Kasumi-1 (cell line): Measurements from ENCODE around the gene DUOX1.

ENCODE experiments used
- DNase-seq, 2 experiments: peaks; one replicate each; lab custom pipeline; 2025; lab: John Stamatoyannopoulos, UW

Gene DUOX1

DNA sequence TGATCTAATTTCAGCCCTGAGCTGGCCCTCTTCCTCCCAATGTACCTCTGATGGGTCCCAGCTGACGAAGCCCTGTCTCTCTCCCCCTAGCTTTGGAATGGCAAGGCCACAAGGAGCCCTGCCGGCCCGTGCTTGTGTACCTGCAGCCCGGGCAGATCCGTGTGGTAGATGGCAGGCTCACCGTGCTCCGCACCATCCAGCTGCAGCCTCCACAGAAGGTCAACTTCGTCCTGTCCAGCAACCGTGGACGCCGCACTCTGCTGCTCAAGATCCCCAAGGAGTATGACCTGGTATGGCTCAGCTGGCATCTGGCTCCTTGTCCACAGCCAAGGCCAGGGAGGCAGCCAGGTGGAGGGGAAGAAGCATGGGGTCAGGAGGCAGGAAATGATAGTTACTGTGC, 14.2 kb downstream of the DUOX1 start:
- DNase-seq: no peak

DNA sequence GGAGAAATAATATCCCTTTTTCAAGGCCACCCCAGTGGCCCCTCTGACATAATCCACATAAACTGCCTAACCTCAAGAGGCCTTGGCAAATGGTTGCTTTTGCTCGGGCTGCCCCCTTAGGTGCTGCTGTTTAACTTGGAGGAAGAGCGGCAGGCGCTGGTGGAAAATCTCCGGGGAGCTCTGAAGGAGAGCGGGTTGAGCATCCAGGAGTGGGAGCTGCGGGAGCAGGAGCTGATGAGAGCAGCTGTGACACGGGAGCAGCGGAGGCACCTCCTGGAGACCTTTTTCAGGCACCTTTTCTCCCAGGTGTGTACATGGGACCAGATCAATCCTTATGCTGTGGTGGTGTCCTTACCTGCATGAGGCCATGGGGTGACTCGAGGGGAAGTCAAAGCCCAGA, 15.0 kb downstream of the DUOX1 start:
- DNase-seq: no peak

DNA sequence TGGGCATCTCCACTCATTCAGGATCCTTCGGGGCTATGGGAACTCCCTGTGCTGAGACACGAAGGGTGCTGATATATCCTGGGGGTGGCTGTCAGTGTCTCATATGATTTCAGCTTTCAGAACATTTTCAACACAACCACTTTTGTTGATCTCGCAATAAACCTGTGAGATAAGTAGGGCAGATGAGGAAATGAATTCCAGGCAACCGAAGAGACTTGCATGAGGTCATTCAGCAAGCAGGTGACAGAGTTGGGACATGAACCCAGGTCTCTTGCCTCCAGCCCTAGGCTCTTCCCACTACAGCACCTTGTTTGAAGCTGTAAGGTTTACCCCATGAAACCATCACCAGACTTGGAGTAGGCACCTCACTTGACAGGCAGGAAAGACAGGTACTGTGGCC, 16.6 kb downstream of the DUOX1 start:
- DNase-seq: no peak

DNA sequence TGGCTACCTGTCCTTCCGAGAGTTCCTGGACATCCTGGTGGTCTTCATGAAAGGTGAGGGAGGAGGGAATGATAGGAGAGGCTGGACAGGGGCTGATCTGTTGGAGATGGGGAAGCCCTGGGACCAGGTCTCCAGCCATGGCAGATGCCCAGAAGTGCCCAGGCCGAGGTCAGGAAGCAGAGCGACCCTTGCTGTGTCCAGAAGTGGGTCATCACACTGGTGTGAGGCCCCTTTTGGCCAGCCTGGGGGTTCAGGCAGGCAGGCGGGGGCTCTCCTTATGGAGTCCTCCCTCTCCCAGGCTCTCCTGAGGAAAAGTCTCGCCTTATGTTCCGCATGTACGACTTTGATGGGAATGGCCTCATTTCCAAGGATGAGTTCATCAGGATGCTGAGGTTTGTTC, 17.8 kb downstream of the DUOX1 start:
- no peak for DNase-seq

DNA sequence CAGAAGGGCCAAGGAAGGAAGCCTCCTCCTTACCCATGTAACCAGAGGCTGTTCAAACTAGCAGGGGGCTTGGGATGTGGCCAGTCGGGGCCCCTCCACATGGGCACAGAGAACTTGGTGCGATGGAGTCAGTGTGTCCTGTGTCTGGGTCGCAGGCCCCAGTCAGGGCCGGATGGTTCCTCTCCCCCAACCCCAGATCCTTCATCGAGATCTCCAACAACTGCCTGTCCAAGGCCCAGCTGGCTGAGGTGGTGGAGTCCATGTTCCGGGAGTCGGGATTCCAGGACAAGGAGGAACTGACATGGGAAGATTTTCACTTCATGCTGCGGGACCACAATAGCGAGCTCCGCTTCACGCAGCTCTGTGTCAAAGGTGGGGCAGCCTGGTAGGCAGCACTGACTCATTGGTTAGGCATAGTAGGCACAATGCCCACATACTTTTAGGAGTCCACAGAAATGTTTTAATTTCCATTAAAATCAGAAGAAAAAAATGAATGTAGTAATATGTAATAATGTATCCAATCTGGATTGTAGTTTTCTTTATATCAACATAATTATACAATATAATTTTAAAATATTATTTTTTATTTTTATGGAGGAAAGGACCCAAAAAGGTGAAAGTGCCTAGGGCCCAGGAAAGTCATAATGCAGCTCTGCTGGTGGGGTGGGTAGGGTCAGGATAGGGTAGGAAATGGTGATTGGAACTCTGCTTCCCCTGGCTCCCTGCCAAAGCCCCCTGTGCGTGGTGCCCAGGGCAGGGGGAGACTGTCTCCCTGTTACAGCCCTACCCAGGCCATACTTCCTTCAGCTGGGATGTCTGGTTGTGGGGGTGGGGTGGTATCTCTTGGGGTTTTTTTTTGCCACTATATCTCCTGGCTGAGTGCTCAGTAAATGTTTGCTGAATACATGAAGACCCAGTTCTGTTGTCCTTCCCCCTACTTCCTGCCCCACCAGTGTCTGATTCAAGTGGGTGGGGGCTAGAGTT, 18.6 kb downstream of the DUOX1 start:
- no peak for DNase-seq

DNA sequence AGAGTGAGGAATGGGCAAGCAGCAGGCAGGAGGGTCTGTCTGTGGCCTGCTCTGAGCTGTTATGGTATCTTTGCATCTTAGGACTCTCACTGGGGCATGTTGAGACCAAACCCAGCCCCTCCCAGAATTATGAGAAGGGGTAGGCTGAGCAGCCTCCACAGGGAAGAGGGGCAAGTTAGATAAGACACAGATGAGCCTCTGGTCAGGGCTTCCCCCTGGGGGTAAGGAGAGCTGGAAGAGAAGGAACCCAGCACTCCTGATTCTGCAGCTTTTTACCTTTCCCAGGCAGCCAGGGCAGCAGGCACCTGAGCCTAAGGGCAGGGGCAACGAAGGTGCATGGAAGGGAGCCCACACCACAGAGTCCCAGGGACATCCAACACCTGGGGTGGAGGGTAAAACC, 19.3 kb downstream of the DUOX1 start:
- no peak for DNase-seq

DNA sequence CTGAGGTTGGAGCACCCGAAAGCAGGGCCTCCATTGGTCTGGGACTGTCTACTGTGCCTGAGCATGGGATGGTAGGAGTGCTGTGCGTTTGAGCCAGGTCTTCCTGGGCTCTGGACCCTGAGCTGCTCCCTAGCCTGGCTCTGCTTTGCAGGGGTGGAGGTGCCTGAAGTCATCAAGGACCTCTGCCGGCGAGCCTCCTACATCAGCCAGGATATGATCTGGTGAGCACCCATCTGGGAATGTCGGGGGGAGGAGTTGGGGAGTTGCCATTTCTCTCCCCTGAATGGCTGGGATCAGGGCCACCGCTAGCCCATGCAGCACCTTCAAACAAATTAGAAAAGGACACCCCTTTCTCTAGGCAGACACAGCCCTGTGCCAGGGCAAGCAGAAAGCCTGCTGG, 20.7 kb downstream of the DUOX1 start:
- DNase-seq: no peak

DNA sequence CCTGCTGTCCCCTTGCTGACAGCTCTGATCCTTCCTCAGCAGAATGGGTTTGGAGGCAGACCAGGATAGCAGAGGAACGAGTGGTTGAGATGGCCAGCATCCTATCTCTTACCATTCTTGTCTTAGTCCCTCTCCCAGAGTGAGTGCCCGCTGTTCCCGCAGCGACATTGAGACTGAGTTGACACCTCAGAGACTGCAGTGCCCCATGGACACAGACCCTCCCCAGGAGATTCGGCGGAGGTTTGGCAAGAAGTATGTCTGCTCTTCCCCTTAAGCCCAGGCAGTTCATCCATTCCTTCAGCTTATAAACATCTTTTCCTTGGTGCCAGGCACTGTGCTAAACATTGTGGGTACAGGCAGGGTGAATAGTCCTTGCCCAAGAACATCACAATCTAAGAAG, 21.2 kb downstream of the DUOX1 start:
- DNase-seq: no peak

DNA sequence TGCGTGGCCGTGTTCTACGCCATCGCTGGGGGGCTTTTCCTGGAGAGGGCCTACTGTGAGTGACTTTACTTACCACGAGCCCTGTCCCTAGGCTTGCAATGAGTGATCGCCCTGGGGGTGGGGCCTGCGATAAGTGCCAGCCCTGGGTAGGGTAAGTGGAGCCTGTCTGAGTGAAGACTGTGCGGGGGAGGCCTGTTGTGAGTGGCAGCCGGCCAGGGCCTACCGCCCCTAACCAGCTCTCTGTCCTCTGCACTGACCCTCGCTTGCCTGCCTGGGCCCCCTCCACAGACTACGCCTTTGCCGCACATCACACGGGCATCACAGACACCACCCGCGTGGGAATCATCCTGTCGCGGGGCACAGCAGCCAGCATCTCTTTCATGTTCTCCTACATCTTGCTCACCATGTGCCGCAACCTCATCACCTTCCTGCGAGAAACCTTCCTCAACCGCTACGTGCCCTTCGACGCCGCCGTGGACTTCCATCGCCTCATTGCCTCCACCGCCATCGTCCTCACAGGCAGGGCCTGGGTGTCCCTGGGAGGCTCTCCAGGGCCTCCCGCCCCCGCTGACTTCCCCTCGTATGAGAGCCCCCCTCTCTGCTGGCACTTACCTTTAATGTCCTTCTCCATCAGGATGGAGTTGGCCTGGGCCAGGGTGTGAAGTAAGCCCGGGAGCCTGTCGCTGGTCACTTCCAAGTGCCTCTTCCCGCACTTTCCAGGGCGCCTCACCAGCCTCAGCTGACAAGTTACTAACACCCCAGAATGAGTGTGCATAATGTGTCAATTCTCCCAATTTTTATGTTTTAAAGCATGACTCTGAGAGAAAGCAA, 22.4 kb downstream of the DUOX1 start:
- DNase-seq: no peak

DNA sequence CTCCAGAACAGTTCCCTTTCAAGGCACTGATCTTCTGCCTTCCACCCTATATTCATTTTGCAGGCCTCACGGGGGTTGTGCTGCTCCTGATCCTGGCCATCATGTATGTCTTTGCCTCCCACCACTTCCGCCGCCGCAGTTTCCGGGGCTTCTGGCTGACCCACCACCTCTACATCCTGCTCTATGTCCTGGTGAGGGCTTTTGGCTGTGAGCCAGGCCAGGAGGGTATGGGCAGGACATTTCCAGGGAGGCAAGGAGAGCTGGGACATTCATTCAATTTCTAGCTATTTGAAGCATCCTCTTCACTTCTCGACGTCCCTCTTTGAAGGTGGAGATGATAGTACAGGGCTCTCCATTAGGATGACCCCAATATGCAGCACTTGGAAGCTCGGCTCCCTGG, 25.9 kb downstream of the DUOX1 start:
- no peak for DNase-seq

DNA sequence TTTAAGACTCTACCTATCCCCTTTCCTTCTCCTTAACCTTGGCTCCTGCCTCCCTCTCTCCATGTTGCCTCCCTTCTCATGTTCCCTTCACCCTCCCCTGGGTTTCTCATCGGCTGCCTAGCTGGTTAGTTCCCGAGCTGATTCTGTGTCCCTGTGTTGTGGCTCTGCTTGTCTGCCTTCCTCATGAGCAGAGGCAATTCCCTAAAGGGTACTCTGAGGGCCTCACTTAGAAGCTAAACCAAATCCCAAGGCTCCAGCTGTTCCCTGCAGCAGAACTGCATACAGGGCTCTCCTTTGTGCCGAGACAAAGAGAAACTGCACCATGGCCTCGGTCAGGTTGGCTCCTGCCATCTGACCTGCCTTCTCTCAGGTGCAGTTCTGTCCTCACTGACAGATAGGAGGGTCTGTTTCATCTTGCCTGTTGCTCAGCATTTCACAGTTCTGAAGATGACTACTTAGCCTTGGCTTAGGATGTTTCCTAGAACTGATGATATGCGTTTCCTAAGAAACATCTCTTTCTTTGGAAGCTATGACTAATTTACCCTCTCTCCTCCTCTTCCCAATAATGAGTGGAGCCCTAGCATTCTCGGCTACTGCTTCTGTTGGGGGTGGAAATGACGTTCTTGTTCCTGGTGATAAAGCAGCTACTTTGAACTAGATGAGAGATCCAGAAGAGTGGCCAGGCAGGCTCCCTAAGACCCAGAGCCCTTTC, 27.1 kb downstream of the DUOX1 start:
- no peak for DNase-seq

DNA sequence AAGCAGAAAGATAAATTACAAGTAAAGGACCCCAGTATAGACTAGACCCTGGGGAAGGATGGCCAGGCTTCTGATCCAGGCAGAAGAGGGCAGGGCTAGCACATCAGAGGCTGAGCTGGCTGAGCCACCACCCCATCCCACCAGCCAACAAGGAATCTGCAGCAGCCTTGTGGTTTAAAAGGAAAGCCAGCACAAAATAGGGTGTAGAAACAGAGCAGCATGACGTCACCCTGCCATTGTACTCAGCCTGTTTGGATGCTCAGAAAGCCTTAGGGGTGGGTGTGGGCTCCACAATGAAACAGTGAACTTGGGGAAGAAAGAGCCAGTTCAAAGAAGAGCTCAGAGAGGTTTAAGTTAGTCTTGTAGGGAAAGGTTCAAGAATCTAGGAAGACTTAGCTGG, 28.2 kb downstream of the DUOX1 start:
- no peak for DNase-seq

DNA sequence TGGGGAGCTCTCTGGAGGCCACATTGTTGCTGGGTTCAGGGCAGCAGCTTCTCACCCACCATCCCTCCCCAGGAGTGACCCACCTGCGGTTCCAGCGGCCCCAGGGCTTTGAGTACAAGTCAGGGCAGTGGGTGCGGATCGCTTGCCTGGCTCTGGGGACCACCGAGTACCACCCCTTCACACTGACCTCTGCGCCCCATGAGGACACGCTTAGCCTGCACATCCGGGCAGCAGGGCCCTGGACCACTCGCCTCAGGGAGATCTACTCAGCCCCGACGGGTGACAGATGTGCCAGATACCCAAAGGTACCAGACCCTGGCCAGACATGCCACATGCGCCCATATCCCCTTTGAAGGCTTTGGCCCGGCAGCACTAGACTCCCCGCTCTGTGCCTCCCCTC, 31.9 kb downstream of the DUOX1 start:
- no peak for DNase-seq

DNA sequence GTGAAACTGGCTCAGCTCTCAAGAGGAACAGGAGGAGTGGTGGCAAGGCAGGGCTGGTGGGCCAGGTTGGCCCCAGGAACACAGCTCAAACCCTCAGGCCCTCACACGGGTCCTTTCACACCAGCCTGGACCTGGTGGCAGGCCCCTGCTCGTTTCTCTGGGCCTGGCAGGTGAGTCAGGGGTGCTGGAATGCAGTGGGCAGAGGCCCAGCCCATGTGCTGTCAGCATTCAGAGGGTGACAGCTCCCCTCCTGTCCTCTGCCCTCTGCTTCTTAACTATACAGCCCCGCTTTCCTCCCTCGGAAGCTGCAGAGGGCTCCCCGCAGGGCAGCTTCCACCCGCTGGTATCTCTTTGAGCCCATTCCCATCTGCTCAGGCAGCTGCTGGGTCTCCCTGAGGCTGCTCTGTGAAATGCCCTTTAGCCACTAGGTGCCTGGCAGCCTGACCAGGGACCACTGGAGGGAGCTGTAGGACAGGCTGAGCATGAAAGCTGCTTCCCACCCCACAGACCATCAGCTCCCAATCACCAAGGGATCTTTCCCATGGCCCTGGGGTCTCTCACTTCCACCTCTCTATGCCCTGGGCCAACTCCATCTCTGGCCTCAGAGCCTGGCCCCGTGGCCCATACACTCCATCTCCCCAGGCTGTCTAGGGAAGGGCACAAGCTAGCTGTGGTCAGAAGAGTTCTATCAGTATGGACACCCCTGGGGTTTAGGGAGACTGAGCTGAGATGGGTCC, 33.1 kb downstream of the DUOX1 start:
- peak; percentile 40 to 54 for DNase-seq

DNA sequence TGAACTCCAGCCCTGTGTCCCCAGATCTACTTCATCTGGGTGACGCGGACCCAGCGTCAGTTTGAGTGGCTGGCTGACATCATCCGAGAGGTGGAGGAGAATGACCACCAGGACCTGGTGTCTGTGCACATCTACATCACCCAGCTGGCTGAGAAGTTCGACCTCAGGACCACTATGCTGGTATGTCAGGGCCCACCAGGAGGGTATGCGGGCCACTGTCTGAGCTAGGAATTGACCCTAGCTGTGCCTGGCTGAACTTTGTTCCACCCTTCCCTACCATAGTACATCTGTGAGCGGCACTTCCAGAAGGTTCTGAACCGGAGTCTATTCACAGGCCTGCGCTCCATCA, 33.7 kb downstream of the DUOX1 start:
- no peak for DNase-seq

DNA sequence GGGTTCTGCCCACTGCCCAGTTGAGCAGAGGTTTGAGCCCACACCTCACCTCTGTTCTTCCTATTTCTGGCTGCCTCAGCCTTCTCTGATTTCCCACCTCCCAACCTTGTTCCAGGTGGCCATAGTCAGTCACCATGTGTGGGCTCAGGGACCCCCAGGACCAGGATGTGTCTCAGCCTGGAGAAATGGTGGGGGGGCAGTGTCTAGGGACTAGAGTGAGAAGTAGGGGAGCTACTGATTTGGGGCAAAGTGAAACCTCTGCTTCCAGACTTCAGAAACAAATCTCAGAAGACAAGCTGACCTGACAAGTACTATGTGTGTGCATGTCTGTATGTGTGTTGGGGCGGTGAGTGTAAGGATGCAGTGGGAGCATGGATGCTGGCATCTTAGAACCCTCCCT, 35.1 kb downstream of the DUOX1 start:
- no peak for DNase-seq

DNA sequence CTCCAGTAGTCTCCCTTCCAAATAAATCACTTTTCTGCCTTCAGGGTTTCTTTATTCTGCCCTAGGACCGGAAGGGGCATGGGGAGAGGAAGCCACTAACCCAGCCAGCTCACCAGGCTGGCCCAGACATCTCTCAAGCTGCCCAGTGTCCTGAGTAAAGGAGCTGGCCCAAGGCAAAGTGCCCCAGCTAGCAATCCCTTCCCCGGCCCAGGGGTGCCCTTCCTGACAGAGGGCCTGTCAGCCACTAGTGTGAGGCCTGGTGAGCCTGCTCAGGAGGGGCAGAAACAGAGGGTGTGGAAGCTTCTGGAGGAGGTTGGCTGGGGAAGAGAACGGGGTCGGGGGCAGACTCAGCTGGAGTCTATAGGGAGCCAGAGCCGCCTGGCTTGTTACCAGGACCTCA, 35.7 kb downstream of the DUOX1 start:
- DNase-seq: no peak

DNA sequence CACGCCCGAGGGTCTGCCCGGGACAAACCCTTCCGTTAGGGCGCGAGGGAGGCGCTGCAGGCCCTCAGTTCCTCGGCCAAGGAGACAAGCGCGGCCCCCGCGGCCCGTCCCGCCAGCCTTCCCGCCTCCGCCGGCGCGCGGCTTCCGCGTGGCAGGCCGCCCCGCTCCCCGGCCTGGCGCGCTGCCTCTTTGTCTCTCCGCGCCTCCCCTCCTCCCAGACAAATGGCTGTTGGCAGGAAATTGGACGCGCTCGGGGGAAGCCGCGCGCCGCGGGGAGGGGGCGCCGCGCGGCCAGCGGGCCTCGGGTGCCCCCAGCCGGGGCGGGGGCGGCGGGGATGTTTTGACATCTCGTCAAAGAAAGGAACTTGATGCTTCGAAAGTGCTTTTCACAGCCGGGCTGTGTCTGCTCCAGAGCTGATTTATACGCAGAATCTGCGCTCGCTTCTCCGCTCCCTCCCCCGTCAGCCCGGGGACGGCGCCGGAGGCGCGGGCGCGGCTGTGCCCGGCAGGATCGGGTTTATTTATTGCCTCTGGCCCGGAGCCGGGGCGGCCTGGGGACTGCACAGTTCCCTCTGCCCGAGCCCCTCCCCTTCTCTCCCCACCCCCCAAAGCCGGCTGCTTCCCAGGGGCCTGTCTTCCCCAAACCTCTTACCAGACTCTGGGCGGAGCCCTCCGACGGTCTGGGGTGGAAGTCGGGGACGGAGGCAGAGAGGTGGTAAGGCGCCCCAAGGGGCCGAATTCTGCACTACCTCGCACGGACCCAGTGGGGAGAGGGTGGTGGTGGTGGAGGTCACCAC, 37.2 kb downstream of the DUOX1 start:
- DNase-seq: peak; percentile 56 to 81

DNA sequence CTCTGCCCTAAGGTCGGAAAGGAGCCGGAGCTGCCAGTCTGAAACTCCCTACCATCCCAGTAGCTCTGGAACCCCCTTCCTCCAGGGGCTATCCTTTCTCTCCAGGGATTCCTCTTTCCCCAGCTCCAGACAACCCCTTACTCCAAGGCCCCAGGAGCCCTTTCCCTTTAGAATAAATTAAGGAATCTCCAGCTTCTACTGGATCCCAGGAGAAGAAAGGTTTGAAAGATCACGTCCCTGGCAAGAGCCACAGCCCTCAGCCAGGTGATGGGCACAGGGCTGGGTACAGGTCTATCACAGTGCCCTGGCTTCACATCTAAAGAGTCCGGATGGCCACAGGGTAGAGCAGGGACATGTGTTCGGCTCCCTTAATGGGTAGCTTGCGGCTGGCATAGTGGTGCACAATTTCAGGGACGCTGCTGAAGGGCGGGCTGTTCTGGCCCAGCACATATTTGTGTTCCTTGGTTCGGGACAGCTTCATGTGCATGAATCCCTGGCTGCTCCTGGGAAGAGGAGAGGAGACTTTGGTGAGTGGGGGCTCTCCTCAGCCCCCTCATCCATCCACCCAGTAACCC, 37.9 kb downstream of the DUOX1 start:
- DNase-seq: no peak

DNA sequence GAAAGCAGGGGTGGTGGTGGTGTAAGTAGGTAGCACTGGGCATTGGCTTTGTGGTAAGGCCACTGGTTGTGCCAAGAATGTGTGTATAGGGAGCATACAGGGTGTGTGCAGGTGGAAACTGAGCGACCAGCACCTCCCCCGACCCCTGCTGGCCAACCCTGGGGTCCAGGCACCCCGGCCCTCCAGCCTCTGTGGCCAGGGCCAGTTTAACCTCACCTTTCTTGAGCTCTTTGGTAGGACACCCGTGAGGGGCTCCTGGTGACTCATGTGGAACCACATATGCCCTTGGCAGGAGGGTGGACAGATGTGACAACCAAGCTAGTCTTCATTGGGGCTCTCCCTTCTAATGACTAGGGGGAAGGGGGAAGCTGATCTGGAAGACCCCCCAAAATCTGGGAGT, 38.5 kb downstream of the DUOX1 start:
- DNase-seq: no peak
